GM18508 (cell line): Measurements from ENCODE around the gene PRXL2B.
"Not testable (repeated sequence)": the region's sequence is repeated elsewhere in the genome, so short reads cannot be mapped to it uniquely, and the experiment has no call there.

Experiments used
- ATAC-seq: cut with Tn5 transposase; IDR thresholded peaks from one replicate; pipeline ENCODE4 v1.9.1; 2021; ENCODE audit warnings: moderate number of reproducible peaks; ENCODE audit not compliant: insufficient read depth, unreplicated experiment

PRXL2B gene

DNA sequence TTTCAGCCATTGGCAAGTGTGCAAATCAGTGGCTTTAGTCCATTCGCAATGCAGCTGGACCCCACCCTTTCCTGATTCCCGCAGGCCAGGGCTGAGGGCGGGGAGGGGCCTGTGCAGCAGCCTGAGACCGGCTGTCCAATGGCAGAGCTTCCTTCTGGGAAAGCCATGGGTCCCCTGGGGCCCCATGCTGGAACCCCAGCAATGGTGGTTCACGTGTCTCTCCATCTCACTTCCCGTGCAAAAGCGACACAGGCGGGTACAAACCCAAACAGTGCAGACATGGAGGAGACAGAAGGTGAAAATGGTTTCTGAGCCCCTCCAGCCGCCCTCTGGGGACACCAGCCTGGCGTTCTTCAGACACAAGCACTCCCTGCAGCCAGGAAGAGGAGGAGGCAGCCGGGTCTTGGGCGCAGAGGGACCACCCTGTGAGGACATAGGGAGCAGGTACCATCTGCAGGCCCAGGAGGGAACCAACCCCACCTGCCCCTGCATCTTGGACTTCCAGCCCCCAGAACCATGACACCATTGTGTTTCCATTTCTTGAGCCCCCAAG is 36.2 kb upstream of the PRXL2B start:
- ATAC-seq = not testable (repeated sequence)

DNA sequence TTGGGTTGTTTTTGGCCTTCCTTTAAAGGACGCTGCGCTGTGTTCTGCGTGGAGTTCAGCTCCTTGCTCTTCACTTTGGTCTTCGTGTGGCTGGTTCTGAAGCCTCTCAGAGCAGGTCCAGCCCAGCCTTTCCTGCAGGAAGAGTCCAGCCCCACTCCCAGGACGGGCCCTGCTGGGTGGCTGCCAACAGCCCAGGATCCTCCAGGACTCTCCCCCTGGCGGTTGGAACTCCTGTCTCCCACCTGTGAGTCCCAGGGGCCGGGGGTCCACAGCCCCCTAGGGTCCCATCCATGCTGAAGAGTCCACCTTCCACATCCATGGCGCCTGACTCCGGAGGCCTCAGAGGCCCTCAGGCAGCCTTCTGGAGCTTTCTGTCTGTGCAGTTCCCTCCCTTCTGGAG is 35.0 kb upstream of the PRXL2B start:
- not testable (repeated sequence) for ATAC-seq

DNA sequence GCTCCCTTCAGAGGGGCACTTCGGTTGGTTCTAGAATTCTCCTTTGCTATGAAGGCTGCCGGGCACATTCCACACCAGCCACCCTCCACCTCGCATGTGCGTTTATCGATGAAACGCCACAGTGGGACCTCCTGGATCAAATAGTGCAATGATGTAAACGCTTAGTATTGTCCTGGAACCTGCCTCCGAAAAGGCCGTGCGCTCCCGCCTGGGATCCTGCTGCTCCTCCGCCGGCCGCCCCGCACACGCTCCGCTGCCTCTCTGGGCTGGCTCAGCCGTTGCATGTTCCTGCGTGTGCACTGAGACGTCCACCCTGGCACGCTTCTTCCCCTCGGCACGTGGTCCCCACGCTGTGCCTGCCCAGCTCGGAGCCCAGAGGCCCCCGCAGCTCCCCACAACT is 34.4 kb upstream of the PRXL2B start:
- ATAC-seq = no peak

DNA sequence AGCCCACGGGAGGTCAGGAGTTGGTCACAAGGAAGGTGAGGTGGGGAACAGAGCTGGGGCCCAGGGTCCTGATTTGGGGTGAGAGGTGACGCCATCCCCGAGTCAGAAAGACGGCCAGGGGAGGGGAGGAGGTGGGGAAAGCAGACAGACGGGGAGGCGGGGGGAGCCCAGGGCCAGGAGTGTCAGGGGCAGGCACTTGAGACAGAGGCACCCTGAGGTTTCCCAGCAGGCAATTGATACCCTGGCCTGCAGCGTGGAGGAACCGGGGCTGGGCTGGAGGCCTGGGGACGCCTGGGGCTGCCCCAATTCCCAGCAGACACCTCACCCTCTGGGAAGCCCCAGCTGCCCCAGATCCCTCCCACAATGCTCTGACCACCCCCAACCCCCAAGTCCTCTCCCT is 33.5 kb upstream of the PRXL2B start:
- not testable (repeated sequence) for ATAC-seq

DNA sequence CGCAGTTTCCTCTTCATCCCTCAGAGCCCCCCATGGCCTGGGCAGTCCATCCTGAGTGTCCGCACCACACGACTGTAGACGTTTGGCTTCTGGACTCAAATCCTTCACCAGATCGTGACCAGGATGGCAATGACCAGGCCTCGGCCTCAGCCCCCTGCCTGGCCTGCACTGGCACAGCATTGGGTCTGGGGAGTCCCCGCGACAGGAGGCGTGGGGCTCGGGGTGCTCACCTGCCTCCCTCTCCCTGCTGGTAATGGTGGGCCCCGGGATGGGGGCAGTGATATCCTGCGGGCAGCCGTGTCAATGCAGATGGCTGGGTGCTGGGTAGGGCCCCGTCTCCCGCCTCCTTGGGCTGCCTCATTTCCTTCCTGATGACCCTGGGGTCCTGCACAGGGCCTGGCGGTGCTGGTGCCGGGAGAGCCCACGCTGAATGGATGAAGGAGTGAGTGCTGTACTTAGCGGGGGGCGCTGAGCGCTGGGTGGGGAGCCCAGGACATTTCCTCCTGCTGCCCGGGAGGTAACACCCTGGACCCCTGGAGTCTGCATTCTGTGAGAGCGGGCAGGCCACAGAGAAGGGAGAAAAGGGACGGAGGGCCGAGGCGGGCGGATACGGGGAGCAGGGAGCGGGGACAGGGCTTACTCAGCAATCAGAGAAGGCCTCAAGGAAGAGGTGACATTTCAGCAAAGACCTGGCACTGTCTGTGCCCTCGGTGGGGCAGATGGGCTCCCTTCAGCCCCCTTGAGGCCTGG is 32.5 kb upstream of the PRXL2B start:
- no peak for ATAC-seq

DNA sequence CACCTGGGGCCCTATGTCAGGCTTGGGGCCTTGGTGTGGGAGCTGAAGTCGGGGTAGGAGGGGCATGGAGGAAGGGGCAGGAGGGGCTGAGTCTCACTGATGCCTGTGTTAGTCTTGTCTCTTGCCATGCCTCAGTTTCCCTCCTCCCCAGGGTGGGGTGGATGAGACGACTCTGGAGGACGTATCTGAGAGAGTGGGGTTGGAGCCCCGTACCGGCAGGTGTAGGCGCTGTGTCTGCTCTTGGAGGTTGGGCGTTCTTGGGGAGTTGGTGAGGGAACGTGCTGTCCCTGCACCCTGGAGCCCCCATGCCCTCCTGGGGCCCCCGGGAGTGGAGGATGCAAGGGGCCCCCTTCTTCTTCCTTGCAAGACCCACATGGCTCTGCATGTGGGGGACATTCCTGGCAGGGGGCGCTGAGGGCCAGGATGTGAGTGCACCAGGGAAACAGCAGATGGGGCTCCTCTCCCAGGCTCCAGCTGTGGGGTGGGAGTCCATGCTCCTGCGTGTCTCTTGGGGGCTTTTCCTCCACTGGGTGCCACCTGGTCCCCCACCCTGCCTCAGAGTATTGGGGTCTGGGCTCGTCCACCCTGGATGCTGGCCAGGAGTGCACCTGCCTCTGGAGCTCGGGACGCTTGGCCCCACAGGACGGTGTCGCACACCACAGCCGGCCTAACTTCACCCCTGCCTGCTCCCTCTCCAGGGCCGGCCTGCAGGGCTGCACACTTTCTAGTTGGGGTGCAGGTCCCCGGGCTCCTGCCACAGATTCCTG is 31.8 kb upstream of the PRXL2B start:
- ATAC-seq = no peak

DNA sequence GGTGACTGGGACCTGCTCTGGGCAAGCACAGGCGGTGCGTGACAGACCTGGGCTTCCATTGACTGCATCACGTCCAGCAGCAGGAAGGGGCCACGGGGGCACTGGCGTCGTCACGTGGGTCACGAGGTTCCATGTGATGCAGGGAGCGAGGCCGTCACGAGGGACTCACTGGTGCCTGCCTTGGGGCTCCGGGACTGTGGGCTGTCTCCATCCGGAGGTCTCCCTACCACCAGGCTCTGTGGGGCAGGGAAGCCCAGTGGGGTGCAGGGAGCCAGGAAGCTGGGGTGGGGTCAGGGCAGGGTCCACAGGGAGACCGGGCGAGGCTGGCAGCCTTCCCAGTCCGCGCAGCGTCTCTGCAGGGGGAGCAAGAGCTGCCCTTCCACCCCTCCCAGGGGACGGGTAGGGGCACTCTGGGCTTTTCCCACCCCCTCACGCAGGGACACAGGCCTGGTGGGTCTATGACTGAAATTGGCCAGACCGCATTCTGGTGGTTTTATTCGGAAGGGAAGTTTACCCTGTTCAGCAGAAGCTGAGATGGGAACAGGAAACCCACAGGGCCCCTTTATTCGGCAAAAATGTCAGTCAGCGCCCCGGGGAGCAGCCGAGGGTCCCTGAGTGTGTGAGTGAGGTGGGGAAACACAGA is 30.8 kb upstream of the PRXL2B start:
- ATAC-seq = no peak

DNA sequence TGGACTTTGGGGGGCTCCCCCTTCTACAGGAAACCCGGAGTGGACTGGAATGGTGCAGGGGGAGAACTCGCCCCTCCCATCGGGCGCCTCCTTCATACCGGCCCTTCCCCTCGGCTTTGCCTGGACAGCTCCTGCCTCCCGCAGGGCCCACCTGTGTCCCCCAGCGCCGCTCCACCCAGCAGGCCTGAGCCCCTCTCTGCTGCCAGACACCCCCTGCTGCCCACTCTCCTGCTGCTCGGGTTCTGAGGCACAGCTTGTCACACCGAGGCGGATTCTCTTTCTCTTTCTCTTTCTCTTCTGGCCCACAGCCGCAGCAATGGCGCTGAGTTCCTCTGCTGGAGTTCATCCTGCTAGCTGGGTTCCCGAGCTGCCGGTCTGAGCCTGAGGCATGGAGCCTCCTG is 30.3 kb upstream of the PRXL2B start, which contains the start of gene TNFRSF14:
TNFRSF14 (plus strand) TSS at position 95 of the 401 bp plus-strand sequence; CDS start at position 389, 294 bp downstream.
- ATAC-seq = no peak

DNA sequence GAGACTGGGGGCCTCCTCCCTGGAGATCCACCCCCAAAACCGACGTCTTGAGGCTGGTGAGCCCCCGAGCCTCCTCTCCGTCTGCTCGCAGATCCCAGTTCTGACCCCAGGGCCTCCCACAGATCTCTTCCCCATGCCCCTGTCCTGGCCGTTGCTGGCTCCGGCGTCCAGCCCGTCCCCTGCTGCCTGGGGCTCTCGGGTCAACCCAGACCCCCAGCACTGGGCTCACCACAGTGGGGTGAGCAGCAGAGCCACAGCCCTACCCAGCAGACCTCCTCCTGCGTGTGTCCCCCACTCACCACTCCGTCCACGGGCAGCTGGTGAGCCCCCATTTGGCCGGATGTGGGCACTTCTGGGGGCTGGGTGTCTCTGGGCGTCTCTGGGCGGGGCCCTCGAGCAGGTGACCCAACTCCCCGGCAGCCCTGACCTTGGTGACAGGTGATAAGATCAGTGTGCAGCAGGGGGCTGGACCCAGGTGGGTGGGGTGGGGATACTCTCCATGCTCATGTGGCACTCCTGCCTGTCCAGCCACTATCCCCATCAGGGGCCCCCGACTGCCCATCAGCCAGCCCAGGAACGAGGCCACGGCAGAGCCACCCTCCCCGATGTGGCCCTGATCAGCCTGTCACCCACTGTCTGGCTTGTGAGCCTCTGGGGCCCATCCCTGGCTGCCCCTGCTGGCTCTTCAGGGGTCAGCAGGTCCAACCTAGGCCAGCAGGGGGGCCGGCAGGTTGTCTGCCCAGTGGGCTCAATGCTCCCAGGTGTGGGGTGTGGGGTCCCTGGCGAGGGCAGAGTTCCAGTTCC is 29.7 kb upstream of the PRXL2B start:
- no peak for ATAC-seq

DNA sequence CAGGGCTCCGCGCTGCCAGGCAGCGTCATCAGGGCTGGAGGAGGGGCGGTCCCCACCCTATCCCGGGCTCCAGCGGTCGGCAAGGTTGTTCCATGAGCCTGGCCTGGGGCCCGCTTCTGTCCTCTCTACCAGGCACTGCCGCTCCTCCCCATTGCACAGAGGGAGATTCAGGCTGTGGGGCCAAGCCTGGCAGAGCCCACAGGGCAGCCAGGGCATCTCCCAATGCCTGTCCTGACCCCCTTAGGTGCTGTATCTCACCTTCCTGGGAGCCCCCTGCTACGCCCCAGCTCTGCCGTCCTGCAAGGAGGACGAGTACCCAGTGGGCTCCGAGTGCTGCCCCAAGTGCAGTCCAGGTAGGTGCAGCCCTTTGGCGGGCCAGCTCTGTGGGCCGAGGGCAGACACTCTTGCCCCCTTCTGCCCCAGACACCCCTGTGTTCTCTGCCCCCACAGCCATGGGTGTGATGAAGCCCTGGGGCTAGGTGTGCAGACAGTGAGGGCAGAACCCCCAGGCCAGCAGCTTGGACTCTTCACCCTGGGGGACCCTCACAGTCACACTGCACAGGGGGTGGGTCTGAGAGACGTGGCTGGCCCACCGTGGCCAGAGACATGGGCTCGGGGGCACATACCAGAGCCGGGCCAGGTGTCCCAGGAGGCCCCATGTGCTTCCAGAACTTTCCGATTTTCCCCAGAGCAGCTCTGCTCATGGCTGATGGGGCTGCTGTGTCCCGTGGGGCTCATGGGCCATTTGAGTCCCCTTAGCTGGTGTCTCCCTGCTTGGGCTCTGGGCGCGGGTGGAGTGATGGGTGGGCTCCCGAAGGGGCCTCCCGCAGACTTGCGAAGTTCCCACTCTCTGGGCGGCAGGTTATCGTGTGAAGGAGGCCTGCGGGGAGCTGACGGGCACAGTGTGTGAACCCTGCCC is 28.8 kb upstream of the PRXL2B start:
- ATAC-seq = no peak

DNA sequence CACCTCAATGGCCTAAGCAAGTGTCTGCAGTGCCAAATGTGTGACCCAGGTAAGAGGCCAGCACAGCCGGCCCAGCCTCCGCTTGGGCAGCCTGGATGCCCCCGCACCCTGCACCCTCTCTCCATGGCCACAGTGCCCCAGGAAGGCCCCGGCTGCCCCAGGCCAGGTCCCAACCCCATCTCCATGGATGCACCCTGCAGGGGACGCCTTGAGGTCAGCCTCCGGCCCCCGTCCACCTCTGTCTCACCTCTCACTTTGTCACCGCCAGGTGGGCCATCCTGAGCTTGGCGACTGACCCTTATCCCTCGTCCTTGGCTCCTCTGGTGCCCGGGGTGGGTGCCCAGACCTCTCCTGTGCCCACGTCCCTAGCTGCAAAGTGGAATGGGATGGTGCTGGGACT is 28.2 kb upstream of the PRXL2B start:
- no peak for ATAC-seq

DNA sequence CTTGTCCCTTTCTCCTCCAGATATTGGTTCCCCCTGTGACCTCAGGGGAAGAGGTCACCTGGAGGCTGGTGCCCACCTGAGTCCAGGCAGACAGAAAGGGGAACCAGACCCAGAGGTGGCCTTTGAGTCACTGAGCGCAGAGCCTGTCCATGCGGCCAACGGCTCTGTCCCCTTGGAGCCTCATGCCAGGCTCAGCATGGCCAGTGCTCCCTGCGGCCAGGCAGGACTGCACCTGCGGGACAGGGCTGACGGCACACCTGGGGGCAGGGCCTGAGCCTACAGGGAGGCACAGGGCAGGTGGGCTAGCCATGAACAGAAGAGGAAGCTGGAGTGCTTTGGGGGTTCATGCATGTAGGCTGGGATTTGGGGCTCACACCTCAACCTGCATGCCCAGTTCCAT is 27.7 kb upstream of the PRXL2B start:
- no peak for ATAC-seq

DNA sequence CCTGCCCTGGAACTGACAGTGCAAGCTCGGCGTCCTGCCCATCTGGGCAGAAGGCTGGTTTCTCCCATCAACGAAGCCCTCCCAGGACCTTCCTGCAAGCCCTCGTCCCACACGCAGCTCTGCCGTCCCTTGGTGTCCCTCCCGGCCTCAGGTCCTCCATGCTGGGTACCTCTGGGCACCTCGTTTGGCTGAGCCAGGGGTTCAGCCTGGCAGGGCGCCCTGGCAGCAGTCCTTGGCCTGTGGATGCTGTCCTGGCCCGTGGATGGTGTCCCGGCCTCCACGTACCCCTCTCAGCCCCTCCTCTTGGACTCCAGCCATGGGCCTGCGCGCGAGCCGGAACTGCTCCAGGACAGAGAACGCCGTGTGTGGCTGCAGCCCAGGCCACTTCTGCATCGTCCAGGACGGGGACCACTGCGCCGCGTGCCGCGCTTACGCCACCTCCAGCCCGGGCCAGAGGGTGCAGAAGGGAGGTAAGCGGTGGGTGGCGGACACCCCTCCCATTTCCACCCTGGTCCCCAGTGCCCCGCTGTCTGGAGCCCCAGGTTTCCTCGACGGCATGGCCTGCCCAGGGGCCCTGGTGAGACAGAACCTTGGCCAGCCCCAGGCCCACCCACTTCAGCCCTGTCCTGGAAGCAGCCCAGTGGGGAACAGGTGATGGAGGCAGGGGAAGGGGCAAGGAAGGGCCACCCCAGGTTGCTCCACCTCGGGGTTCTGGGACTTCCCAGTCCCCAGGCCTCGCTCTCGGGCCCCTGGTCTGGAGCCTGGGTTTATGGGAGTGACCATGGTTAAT is 26.9 kb upstream of the PRXL2B start:
- ATAC-seq = no peak

DNA sequence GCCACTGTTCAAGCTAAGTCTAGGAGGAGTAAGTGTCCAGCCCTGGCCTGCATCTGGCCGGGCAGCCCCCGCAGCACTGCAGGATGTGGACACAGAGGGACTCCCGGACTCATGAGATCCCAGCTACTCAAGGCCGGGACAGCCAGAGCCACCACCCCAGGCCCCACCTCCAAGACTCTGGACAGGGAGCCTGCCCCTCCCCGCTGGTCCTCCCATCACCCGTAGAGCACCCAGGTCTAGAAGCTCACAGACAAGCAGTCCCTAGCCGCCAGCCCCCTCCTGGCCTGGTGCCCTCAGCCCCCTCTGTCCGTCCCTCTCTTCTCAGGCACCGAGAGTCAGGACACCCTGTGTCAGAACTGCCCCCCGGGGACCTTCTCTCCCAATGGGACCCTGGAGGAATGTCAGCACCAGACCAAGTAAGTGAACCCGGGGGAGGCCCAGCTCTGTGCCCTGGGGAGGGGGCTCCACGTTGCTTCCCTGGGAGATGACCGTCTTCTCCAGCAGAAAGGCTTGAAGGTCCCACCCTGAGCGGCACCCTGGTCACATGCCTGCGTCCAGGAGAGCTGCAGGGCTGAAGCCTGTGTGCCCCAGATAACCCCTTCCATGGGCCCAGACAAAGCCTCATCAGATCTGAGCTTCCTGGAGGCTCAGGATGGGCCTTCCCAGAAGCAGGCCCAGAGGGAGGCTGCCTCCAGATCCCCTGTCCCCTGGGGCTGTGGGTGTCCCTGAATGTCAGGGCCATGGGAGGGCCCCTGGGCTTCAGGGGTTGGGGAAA is 26.1 kb upstream of the PRXL2B start:
- no peak for ATAC-seq

DNA sequence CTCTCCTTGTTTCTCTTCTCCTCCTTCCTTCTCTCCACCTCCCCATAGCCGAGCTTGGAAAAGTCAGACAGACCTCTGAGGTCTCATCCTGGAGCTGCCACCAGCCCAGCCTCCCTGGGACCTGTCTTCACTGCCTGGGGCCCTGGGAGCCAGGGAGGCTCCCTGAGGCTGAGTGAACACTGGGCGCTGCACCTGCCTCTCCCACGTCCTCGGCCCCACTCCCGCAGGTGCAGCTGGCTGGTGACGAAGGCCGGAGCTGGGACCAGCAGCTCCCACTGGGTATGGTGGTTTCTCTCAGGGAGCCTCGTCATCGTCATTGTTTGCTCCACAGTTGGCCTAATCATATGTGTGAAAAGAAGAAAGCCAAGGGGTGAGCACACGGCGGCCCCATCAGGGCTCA is 25.1 kb upstream of the PRXL2B start:
- ATAC-seq = no peak

DNA sequence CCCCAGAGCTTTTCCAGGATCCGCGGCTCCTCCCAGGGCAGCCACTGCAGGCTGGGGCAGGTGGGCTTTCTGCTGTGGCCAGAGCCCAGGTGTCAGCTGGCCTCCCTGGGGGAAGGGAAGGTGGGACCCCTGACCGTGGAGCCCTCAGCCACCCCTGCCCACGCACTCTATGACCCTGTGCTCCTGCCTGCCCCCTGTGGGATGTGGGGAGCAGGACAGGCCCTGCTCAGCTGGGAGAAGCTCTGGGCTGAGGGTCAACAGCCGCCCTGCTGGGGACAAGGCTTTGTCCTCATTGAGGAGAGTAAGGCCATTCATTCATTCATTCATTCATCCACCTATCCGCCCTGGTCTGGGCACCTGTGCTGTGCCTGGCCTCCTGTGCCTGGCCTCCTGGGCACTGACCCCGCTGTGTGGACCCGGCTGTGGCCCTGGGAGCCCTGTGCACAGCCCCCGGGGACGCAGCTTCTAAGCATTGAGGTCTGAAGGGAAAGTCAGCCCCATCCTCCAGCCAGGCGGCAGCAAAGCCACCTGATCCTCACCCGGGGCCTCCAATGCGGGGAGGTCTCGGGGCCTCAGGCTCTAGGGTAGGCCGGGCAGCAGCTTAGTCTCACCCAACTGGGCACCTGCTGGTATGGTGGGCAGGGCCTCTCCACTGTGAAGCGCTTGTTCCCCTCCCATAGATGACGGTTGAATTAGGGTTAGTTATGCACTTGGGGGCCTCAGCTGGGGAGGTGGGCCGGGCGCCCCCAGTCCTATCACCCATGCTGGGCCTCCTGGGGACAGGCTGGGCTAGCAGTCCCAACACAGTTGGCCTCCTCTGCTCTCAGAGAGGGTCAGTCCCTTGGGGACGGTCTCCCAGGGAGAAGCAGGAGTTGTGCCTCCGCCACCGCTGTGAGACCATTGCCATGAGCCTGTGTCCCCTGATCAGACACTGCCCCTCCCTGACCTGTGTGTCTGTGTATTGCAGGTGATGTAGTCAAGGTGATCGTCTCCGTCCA is 24.4 kb upstream of the PRXL2B start:
- no peak for ATAC-seq
